NCI-H2081 (cell line): ENCODE data around the gene HOTAIR.

ENCODE experiments used
- DNase-seq, 2 experiments: peaks; one replicate each; lab custom pipeline; 2025; lab: John Stamatoyannopoulos, UW

Gene HOTAIR

DNA sequence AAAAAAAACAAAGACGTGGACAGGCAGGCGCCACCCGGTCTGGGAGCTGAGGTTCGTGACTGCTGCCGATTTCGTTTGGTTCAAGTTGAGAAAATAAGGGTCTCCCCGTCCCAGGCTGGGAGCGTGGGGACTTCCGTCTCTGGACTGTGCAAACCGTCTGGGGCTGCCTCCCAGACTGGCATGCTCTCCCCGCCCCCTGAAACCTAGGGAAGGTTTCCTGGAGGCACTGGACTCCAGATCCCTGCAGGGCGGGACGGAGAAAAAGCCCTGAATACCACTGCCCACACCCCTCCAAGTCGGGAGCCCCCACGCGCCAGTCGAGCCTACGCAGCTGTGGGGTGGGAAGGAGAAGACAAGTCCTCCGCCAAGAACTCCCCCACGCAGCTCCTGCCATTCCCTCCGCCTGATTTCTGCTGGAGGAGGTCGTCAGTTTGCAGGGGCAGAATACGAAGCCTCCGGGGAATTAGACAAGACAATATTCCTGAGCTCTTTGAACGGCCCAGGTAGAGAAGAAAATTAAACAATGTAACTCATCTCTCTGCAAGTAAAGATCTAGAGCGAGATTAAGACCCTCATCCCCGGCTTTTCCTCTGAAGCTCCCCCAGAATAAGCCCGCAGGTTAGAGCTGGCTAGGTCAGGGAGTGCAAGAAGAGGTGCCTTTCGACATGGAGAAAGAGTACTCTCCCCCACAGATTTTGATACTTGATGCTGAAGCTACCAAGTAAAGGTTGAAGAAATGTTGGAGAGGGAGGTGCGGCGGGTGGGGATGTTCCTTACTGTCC lies 46.5 kb downstream of the HOTAIR start:
- no peak for DNase-seq

DNA sequence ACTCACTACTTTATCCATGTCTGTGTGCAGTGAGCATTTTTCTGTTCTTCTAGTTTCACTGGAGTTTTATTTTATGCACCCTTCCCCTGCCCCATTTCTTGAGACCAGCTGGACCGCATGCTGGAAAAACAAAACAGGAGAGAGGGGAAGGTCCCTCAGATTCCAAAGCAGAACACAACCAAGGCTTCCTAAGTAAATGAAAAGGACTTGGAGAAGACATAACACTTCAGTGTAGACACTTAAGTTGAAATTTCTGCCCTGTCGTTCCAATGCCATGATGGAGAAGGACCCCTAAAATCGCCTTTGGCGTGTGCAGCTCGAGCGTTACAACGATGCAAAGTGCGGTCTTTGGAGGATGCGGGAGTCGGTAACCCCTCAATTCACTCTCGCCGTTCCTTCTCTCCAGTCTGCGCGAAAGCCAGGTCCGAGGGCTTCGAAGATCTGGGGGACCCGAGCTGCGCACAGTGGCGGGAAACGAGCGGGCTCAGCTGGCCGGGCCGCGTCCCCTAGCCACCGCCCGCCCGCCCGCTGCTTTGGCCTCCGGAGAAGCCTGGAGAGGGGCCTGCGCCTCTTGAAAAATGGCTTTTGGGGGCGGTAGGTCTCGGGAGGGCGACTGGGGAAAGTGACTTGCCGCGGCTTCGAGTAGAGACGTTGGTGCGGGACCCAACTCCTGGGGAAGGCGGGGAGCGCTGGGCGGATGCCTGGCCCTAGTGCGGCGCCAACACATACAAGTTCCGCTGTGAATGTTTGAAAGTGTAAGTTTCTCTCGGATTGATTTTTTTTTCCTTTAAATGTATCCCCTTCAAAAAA lies 47.3 kb downstream of the HOTAIR start:
- DNase-seq: no peak

DNA sequence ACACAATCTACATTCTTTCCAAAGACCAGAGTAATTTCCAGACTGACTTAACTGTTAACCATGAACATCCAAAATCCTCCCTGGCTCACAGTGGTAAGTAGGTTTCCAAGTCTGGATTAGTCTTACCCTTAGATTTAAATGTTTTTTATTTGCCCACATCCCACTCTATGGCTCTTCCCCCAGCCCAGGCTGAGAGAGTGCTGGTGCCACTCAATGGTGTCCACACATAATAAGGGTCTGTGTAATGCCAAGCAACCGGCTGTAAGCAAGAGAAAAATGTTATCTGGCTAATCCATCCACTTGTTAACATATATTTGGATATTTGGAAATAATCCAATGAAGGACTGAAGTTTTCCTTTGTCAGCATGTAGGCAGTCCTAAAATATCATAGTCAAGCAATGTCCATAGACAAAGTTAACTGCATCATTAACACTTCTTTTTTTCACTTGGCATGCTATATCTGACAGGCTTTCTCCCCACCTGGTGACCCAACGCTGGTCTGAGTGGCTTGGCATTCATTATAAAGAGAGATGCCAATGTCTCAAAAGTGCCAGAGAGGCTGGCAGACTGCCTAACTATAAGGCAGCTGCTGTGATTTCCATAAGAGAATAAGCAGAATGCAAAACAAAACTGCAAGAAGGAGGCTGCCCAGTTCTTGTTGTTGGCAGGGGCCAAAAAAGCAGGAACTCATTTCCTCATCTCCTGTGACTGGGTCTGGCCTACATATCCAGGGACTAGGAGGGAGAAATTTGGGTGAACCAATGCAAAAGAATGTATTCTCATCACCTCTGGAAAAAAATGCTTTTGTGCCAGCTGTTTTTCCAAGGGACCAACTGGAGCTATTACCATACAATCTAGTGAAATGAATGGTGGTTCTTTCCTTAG lies 50.0 kb downstream of the HOTAIR start:
- DNase-seq: no peak

DNA sequence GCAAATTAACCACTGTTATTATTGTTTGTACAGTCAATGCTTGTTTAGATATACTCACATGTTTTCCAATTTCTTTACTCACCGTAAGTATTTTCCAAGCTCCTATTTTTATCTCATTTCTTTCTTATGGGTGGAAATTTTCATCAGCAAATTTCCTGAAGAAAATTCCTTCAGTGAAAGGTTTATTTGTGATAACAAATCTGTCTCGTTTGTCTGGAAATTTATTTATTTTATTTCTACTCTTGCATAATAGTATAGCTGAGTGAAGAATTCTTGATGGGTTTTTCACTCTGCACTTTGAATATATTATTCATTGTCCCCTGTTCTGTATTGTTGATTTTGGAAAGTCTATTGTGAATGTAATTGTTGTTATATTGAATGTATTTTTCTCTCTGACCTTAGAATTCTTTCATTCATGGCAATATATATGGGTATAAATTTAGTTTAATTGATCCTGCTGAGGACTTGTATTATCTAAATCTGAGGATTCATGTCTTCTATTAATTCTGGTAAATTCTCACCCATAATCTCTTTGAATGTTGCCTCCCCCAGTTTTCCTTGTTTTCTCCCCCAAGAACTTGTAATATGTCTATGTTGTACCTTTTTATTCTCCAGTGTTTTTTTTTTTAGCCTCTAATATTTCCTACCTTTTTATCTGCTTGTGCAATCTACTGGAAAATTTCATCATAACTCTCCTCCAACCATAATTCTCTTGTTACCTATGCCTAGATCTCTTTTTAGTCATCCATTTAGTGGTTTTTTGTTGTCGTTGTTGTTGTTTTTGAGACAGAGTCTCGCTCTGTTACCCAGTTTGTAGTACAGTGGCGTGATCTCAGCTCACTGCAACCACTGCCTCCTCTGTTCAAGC lies 57.7 kb downstream of the HOTAIR start:
- DNase-seq: no peak
